ENCODE measurements around the gene PLCB1. TPM values are rescaled to one million over a fixed set of nuclear protein-coding genes. Genes with fewer than 3 reads are reported as not detected.

Gene PLCB1
- polyA plus RNA-seq, 1 donor (not counting 4 experiments of a cell fraction or from before 2014, with no cell fraction given): 0.37 TPM

GRCh38 chr20:8394308-8394945 lies 262.4 kb downstream of the PLCB1 start:
- Histone ChIP-seq H3K27me3 (ENCODE audit: control insufficient read depth, extremely low read depth, insufficient read depth, low read length) (no peaks in the 10 kb centered on the region), H3K27ac (ENCODE audit: control insufficient read depth, insufficient read depth, low read length) (no peak overlapping the region)

GRCh38 chr20:8395956-8396355 lies 263.9 kb downstream of the PLCB1 start:
- Histone ChIP-seq H2AFZ (ENCODE audit: control insufficient read depth, low read length) (no peak overlapping the region), H3K9me3 (ENCODE audit: control insufficient read depth, low read depth, low read length) (no peaks in the 10 kb centered on the region), H3K36me3 (ENCODE audit: control insufficient read depth in 2 of 2, extremely low read depth in 1 of 2, insufficient read depth in 2 of 2, low read length in 2 of 2) (no peaks in the 10 kb centered on the region), H3K27me3 (ENCODE audit: control insufficient read depth, extremely low read depth, insufficient read depth, low read length) (no peaks in the 10 kb centered on the region), H3K79me2 (ENCODE audit: control insufficient read depth, insufficient read depth, low read length) (no peaks in the 10 kb centered on the region), H3K4me1 (ENCODE audit: control insufficient read depth, extremely low read depth, insufficient read depth, low read length) (no peaks in the 10 kb centered on the region), H4K20me1 (ENCODE audit: control insufficient read depth, extremely low read depth, insufficient read depth, low read length) (no peaks in the 10 kb centered on the region), H3K4me3 (ENCODE audit: control insufficient read depth in 2 of 3, extremely low read depth in 1 of 3, insufficient read depth in 2 of 3, low read depth in 1 of 3, low read length in 3 of 3) (no peak overlapping the region), H3K4me2 (ENCODE audit: control insufficient read depth, extremely low read depth, insufficient read depth, low read depth, low read length) (no peak overlapping the region), H3K27ac (ENCODE audit: control insufficient read depth, insufficient read depth, low read length) (no peak overlapping the region), H3K9me1 (ENCODE audit: control insufficient read depth, extremely low read depth, insufficient read depth, low read length) (no peaks in the 10 kb centered on the region), H3K9ac (ENCODE audit: control insufficient read depth, extremely low read depth, insufficient read depth, low read length) (no peak overlapping the region)
- no peak for DNase-seq (ENCODE audit: low read depth, low spot score)
- TF ChIP-seq EZH2 (IDR thresholded peaks at IDR 0.05; ENCODE audit: low read length): no peak
- TF ChIP-seq CTCF (optimal IDR thresholded peaks at IDR 0.05 in 1 of 3, IDR thresholded peaks at IDR 0.05 in 1 of 3, conservative IDR thresholded peaks at IDR 0.05 in 1 of 3; ENCODE audit: extremely low read depth in 1 of 3, insufficient read depth in 2 of 3, low read length in 3 of 3): no peak
- dilution Hi-C loops (cut with MboI; ENCODE audit: extremely low pct_ligation_motif_present, low sequenced_read_pairs): no loop called here
- FAIRE-seq: no peak

More at GRCh38 chr20:8394308-8394945, 262.4 kb downstream of the PLCB1 start:
- dilution Hi-C loops (cut with MboI; ENCODE audit: extremely low pct_ligation_motif_present, low sequenced_read_pairs): no loop called here
- H3K79me2 ChIP-seq (ENCODE audit: control insufficient read depth, insufficient read depth, low read length): no peaks in the 10 kb centered on the region
- H3K9me1 ChIP-seq (ENCODE audit: control insufficient read depth, extremely low read depth, insufficient read depth, low read length): no peaks in the 10 kb centered on the region
- H3K4me2 ChIP-seq (ENCODE audit: control insufficient read depth, extremely low read depth, insufficient read depth, low read depth, low read length): no peak overlapping the region
- H3K36me3 ChIP-seq (ENCODE audit: control insufficient read depth in 2 of 2, extremely low read depth in 1 of 2, insufficient read depth in 2 of 2, low read length in 2 of 2): no peaks in the 10 kb centered on the region
- no peak overlapping the region for H2AFZ ChIP-seq (ENCODE audit: control insufficient read depth, low read length)
- H3K4me3 ChIP-seq (ENCODE audit: control insufficient read depth in 2 of 3, extremely low read depth in 1 of 3, insufficient read depth in 2 of 3, low read depth in 1 of 3, low read length in 3 of 3): no peak overlapping the region
- TF ChIP-seq EZH2 (IDR thresholded peaks at IDR 0.05; ENCODE audit: low read length) (no peak), CTCF (optimal IDR thresholded peaks at IDR 0.05 in 1 of 3, IDR thresholded peaks at IDR 0.05 in 1 of 3, conservative IDR thresholded peaks at IDR 0.05 in 1 of 3; ENCODE audit: extremely low read depth in 1 of 3, insufficient read depth in 2 of 3, low read length in 3 of 3) (no peak)
- H4K20me1 ChIP-seq (ENCODE audit: control insufficient read depth, extremely low read depth, insufficient read depth, low read length): no peaks in the 10 kb centered on the region
- DNase-seq (ENCODE audit: low read depth, low spot score) (no peak), FAIRE-seq (no peak)
- no peaks in the 10 kb centered on the region for H3K4me1 ChIP-seq (ENCODE audit: control insufficient read depth, extremely low read depth, insufficient read depth, low read length)
- H3K9ac ChIP-seq (ENCODE audit: control insufficient read depth, extremely low read depth, insufficient read depth, low read length): no peak overlapping the region
- H3K9me3 ChIP-seq (ENCODE audit: control insufficient read depth, low read depth, low read length): no peaks in the 10 kb centered on the region

Data from keratinocyte (primary cell).